ENCODE results near the gene THAP4. TPM values are rescaled to one million over a fixed set of nuclear protein-coding genes. Genes with fewer than 3 reads are reported as not detected.

Gene THAP4
- total and polyA plus RNA-seq, 2 of the 13 experiments (the other 11 are each of a cell fraction or from before 2014, with no cell fraction given) = 59.7 to 75.7 TPM

GRCh38 chr2:241653210-241653750 lies 16.3 kb upstream of the THAP4 start (continued):
- TF ChIP-seq ZNF34 (CRISPR knock-in tag; IDR thresholded peaks at IDR 0.05; ENCODE audit: borderline replicate concordance) (no peak), ZNF549 (CRISPR knock-in tag; IDR thresholded peaks at IDR 0.05) (no peak), TRIM24 (CRISPR knock-in tag; IDR thresholded peaks at IDR 0.05) (no peak), NFE2L2 (IDR thresholded peaks at IDR 0.05; ENCODE audit: low read length) (no peak), ZSCAN22 (CRISPR knock-in tag; IDR thresholded peaks at IDR 0.05) (no peak), ZNF614 (CRISPR knock-in tag; IDR thresholded peaks at IDR 0.05; ENCODE audit: borderline replicate concordance) (peak; percentile 87), ZNF749 (CRISPR knock-in tag; IDR thresholded peaks at IDR 0.05; ENCODE audit: borderline replicate concordance) (no peak), ZNF30 (CRISPR knock-in tag; IDR thresholded peaks at IDR 0.05) (no peak), REXO4 (CRISPR knock-in tag; IDR thresholded peaks at IDR 0.05; ENCODE audit: borderline replicate concordance) (no peak), FOSL1 (CRISPR knock-in tag; IDR thresholded peaks at IDR 0.05; ENCODE audit: borderline replicate concordance) (peak; percentile 89), SMYD3 (CRISPR knock-in tag; IDR thresholded peaks at IDR 0.05) (no peak), ZNF792 (CRISPR knock-in tag; IDR thresholded peaks at IDR 0.05) (peak; percentile 77; the same call in 1 of the 2 replicates), RFX1 (IDR thresholded peaks at IDR 0.05) (no peak), MEIS2 (CRISPR knock-in tag; IDR thresholded peaks at IDR 0.05) (peak; percentile 67), LBX2 (CRISPR knock-in tag; IDR thresholded peaks at IDR 0.05; ENCODE audit: borderline replicate concordance) (no peak), HOMEZ (CRISPR knock-in tag; IDR thresholded peaks at IDR 0.05; ENCODE audit: low read depth) (peak; percentile 90), TEF (CRISPR knock-in tag; IDR thresholded peaks at IDR 0.05) (no peak), ZNF468 (CRISPR knock-in tag; IDR thresholded peaks at IDR 0.05) (no peak)
- TF ChIP-seq, protein P1, sequence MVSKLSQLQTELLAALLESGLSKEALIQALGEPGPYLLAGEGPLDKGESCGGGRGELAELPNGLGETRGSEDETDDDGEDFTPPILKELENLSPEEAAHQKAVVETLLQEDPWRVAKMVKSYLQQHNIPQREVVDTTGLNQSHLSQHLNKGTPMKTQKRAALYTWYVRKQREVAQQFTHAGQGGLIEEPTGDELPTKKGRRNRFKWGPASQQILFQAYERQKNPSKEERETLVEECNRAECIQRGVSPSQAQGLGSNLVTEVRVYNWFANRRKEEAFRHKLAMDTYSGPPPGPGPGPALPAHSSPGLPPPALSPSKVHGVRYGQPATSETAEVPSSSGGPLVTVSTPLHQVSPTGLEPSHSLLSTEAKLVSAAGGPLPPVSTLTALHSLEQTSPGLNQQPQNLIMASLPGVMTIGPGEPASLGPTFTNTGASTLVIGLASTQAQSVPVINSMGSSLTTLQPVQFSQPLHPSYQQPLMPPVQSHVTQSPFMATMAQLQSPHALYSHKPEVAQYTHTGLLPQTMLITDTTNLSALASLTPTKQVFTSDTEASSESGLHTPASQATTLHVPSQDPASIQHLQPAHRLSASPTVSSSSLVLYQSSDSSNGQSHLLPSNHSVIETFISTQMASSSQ (IDR thresholded peaks at IDR 0.05; ENCODE audit: low read depth) = no peak
- TF ChIP-seq, protein P1 (CRISPR knock-in tag; IDR thresholded peaks at IDR 0.05; ENCODE audit: borderline replicate concordance) = no peak
